ENCODE measurements around the gene GRIN2C.

DNA sequence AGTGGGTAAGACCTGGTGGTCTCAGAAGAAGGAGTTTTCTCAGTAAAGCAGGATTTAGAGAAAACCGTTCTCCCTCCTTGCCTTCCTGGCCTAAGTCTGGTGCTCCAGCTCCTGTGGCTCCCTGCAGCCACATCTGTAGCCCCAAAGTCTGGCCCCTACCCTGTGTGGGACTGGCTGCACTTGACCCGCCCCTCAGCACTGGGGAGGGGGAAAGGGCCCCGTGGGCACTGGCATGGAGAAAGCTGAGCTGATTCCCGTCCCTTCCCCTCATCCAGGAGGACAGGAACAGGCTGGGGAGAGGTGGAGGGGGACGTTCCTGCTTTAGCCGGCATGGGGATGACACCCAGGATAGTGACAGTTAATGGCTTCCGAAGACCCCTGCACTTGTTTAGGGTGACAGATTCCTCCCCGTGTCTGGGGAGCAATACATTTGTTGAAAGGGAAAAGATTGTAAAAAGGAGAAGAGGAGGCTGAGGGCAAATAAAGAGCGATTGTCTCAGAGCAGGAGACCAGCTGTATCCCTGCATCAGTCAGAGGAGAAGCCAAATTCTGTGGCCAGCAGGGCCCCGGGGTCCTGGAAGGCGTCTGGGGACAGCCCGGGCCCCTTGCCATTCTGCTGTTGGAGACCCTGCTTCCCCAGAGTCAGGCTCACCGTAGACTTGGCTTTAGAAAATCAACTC is 37.9 kb downstream of the GRIN2C start:
- TF ChIP-seq EP300 (IDR thresholded peaks at IDR 0.05) (no peak), POLR2A (IDR thresholded peaks at IDR 0.05) (no peak)

Measured in sigmoid colon (tissue), 4 donors.